ENCODE data around the gene BICC1.

The BICC1 gene

DNA sequence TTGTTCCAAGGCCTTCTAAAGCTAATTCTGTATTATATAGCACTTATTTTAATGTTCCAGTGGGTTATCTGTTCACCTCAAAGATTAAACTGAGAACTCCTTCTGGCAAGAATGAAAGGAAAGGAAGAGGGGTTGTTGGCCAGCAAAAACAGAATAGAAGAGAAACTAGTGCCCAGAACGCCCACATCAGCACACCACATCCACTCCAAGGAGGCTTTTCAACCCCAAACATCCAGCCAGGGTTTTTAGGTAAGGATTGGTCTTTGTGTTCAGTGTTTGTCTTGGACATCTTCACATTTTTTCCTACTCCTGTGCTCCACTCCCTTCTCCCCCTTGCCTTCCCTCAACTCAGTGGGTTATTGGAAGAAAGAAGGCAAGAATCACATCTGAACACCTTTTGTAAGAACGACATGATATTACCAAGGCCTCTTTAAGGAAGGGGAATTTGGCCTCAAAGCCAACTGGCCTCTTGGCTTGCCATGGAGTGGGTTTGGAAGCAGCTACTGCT lies 55.8 kb downstream of the BICC1 start:
- H3K4me3 ChIP-seq (ENCODE audit: low read depth, low read length): no peak overlapping the region
- DNase-seq (ENCODE audit: low read depth, low spot score): peak; percentile 41
- TF ChIP-seq CTCF (IDR thresholded peaks at IDR 0.05; ENCODE audit: low read depth, low read length): no peak
- in situ Hi-C loops (cut with HindIII; ENCODE audit: low sequenced_read_pairs): no loop called here

GRCh38 chr10:58570307-58570723 lies 57.6 kb downstream of the BICC1 start:
- in situ Hi-C loops (cut with HindIII; ENCODE audit: low sequenced_read_pairs): no loop called here
- DNase-seq (ENCODE audit: low read depth, low spot score): no peak
- no peak overlapping the region for H3K4me3 ChIP-seq (ENCODE audit: low read depth, low read length)
- no peak for TF ChIP-seq CTCF (IDR thresholded peaks at IDR 0.05; ENCODE audit: low read depth, low read length)

- no peak for TF ChIP-seq CTCF (IDR thresholded peaks at IDR 0.05; ENCODE audit: low read depth, low read length)
- no peak overlapping the region for H3K4me3 ChIP-seq (ENCODE audit: low read depth, low read length)
- no peak for DNase-seq (ENCODE audit: low read depth, low spot score)
- in situ Hi-C loops (cut with HindIII; ENCODE audit: low sequenced_read_pairs): no loop called here
Observed at GRCh38 chr10:58570979-58571378, 58.3 kb downstream of the BICC1 start.

DNA sequence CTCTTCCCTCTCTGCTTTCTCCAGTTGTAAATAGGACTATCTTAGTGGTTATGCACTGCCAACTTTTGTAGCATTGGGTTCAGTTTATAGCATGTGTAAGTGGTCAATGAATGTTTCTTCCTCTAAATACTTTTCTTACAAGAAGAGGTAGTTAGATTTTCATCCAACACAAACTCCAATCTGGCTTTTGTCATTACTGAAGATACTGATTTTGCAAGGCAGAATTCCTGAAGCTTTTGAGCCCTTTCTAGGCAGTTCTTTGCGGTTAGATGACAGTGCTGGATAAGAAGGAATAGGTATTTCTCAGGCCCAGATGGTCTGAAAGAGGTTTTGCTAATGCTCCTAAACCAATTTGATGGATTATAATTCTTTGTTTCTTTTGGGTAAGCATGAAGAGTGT lies 60.5 kb downstream of the BICC1 start:
- no peak overlapping the region for H3K4me3 ChIP-seq (ENCODE audit: low read depth, low read length)
- in situ Hi-C loops (cut with HindIII; ENCODE audit: low sequenced_read_pairs): no loop called here
- no peak for TF ChIP-seq CTCF (IDR thresholded peaks at IDR 0.05; ENCODE audit: low read depth, low read length)
- no peak for DNase-seq (ENCODE audit: low read depth, low spot score)

- in situ Hi-C loops (cut with HindIII; ENCODE audit: low sequenced_read_pairs): no loop called here
- no peak for DNase-seq (ENCODE audit: low read depth, low spot score)
- TF ChIP-seq CTCF (IDR thresholded peaks at IDR 0.05; ENCODE audit: low read depth, low read length): no peak
- no peak overlapping the region for H3K4me3 ChIP-seq (ENCODE audit: low read depth, low read length)
Observed at GRCh38 chr10:58574058-58574457, 61.4 kb downstream of the BICC1 start.

GRCh38 chr10:58575491-58575890 lies 62.8 kb downstream of the BICC1 start:
- no peak for DNase-seq (ENCODE audit: low read depth, low spot score)
- in situ Hi-C loops (cut with HindIII; ENCODE audit: low sequenced_read_pairs): no loop called here
- H3K4me3 ChIP-seq (ENCODE audit: low read depth, low read length): no peak overlapping the region
- no peak for TF ChIP-seq CTCF (IDR thresholded peaks at IDR 0.05; ENCODE audit: low read depth, low read length)

All from astrocyte of the spinal cord (primary cell).